ENCODE measurements around the gene BCAP31.

BCAP31 gene

GRCh38 chrX:153668423-153669173, 55.6 kb downstream of the BCAP31 start:
- no peak overlapping the region for H3K27ac Mint-ChIP-seq
- no peaks in the 10 kb centered on the region for H3K9me3 Mint-ChIP-seq
- H3K4me1 Mint-ChIP-seq, result peaks cover 7% of the 10 kb centered on the region
- CTCF ChIA-PET, result interaction anchor here (0.6 to 4.1 kb wide), 19 partner anchors 11 to 727 kb away, joined by 3 to 53 read pairs (median 5); partner anchors contain the start of gene DUSP9
- no peak for DNase-seq
- no peak overlapping the region for H3K4me3 Mint-ChIP-seq
- H3K36me3 Mint-ChIP-seq, result no peaks in the 10 kb centered on the region
- peaks cover 58% of the 10 kb centered on the region for H3K27me3 Mint-ChIP-seq

- peak overlapping the region; percentile 67 for H3K4me3 Mint-ChIP-seq
- CTCF ChIA-PET, result interaction anchor here (0.6 to 4.1 kb wide), 17 partner anchors 11 to 725 kb away, joined by 3 to 53 read pairs (median 5); partner anchors contain the start of gene DUSP9
- H3K27ac Mint-ChIP-seq, result no peak overlapping the region
- H3K4me1 Mint-ChIP-seq, result peaks cover 7% of the 10 kb centered on the region
- H3K27me3 Mint-ChIP-seq, result peaks cover 58% of the 10 kb centered on the region
- H3K36me3 Mint-ChIP-seq, result no peaks in the 10 kb centered on the region
- peak; percentile 85 for DNase-seq
- no peaks in the 10 kb centered on the region for H3K9me3 Mint-ChIP-seq
Measured at GRCh38 chrX:153667956-153668396, 56.2 kb downstream of the BCAP31 start.

GRCh38 chrX:153667281-153667955, 56.8 kb downstream of the BCAP31 start:
- Mint-ChIP-seq H3K27ac (no peak overlapping the region), H3K36me3 (no peaks in the 10 kb centered on the region), H3K9me3 (no peaks in the 10 kb centered on the region), H3K27me3 (peaks cover 57% of the 10 kb centered on the region), H3K4me3 (peak overlapping the region; percentile 67), H3K4me1 (peaks cover 7% of the 10 kb centered on the region)
- DNase-seq, result no peak
- CTCF ChIA-PET, result interaction anchor here (0.7 to 4.1 kb wide), 15 partner anchors 10 to 725 kb away, joined by 3 to 53 read pairs (median 6); partner anchors contain the start of gene DUSP9

DNA sequence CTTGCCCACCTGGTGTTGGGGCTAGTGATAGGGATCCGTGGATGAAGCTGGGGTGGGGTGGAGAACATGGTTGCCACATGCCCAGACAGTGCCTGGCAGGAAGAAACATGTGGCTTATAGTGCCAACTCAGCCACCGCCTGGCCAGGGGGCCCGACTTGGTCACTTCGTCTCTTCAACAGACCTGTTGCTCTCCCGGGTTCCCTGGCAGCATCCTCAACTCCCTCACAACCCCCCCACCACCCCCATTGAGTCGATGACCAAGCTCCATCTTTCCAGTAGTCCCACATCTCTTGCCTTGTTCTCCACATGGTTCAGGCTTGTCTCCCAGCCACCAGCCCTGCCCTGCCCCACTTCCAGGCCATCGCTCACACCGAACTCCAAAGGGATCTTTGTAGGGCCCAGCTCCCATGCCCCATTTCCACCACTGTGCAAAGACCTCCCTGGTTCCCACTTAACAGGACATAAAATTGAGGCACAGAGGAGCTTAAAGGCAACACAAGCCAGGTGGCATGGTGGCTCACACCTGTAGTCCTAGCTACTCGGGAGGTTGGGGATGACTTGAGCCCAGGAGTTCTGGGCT, 58.4 kb downstream of the BCAP31 start:
- Mint-ChIP-seq H3K36me3 (no peaks in the 10 kb centered on the region), H3K9me3 (no peaks in the 10 kb centered on the region)

DNA sequence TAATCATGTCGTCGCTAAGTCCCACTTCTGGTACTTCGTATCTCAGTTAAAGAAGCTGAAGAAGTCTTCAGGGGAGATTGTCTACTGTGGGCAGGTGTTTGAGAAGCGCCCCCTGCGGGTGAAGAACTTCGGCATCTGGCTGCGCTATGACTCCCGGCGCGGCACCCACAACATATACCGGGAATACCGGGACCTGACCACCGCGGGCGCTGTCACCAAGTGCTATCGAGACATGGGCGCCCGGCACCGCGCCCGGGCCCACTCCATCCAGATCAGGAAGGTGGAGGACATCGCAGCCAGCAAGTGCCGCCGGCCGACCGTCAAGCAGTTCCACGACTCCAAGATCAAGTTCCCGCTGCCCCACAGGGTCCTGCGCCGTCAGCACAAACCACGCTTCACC, 61.9 kb downstream of the BCAP31 start:
- DNase-seq, result peak; percentile 69
- H3K36me3 Mint-ChIP-seq, result no peaks in the 10 kb centered on the region
- no peaks in the 10 kb centered on the region for H3K9me3 Mint-ChIP-seq
- CTCF ChIA-PET, result interaction anchor here (0.9 to 3.3 kb wide), 9 partner anchors 11 to 702 kb away, joined by 3 to 12 read pairs (median 6); partner anchors contain the start of genes DUSP9 and PNCK
- no peak overlapping the region for H3K27ac Mint-ChIP-seq
- H3K4me1 Mint-ChIP-seq, result peaks cover 5% of the 10 kb centered on the region
- H3K4me3 Mint-ChIP-seq, result no peak overlapping the region
- H3K27me3 Mint-ChIP-seq, result peaks cover 64% of the 10 kb centered on the region

More for the DNA sequence above, 58.4 kb downstream of the BCAP31 start:
- H3K27ac Mint-ChIP-seq, result no peak overlapping the region
- H3K4me3 Mint-ChIP-seq, result no peak overlapping the region
- peaks cover 12% of the 10 kb centered on the region for H3K4me1 Mint-ChIP-seq
- peaks cover 60% of the 10 kb centered on the region for H3K27me3 Mint-ChIP-seq
- DNase-seq, result no peak
- CTCF ChIA-PET, result interaction anchor here (0.9 to 2.6 kb wide), 3 partner anchors 17 to 127 kb away, joined by 3 to 13 read pairs (median 5); no protein-coding TSS in a partner anchor

DNA sequence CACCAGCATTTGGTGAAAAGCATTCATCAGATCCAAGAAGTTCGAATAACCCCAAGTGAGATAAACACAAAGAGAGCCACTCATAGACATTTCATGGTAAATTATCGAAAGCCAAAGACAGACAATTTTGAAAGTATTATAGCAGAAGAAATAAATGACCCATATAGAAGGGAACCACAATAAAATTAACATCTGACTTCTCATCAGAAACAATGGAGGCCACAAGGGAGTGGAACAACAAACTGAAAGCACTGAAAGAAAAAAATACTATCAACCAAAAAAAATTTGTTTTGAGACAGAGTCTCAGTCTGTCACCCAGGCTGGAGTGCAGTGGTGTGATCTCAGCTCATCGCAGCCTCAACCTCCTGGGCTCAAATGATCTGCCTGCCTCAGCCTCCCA, 64.9 kb downstream of the BCAP31 start:
- DNase-seq, result no peak
- H3K27me3 Mint-ChIP-seq, result peaks cover 42% of the 10 kb centered on the region
- peaks cover 5% of the 10 kb centered on the region for H3K4me1 Mint-ChIP-seq
- H3K9me3 Mint-ChIP-seq, result no peaks in the 10 kb centered on the region
- no peak overlapping the region for H3K4me3 Mint-ChIP-seq
- no peaks in the 10 kb centered on the region for H3K36me3 Mint-ChIP-seq
- CTCF ChIA-PET, result interaction anchor here (4.4 kb wide), 1 partner anchor 9 kb away, joined by 23 read pairs; no protein-coding TSS in a partner anchor
- no peak overlapping the region for H3K27ac Mint-ChIP-seq

DNA sequence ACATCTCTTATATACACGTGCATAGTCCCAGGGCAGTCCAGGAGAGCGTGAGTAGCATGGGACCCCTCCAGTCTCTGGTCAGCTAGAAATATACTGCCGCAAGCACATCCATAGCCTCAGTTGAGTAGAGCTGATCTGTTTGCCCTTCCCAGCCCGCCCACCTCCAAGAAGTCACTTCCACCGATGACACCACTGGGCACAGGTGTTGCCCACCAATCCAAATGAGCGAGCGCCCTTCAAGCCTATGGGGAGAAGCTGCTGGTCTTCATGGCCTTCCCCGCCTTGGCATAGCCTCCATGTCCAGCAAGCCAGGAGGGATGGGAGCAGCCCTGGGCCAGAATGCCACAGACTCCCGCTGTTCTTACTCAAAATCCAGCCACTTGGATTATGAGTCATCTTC, 67.0 kb downstream of the BCAP31 start:
- Mint-ChIP-seq H3K4me1 (peaks cover 3% of the 10 kb centered on the region), H3K4me3 (no peak overlapping the region), H3K27me3 (peaks cover 27% of the 10 kb centered on the region), H3K9me3 (no peaks in the 10 kb centered on the region), H3K36me3 (no peaks in the 10 kb centered on the region), H3K27ac (no peak overlapping the region)
- CTCF ChIA-PET, result interaction anchor here (0.7 to 4.4 kb wide), 5 partner anchors 12 to 117 kb away, joined by 3 to 23 read pairs (median 3); no protein-coding TSS in a partner anchor
- no peak for DNase-seq

DNA sequence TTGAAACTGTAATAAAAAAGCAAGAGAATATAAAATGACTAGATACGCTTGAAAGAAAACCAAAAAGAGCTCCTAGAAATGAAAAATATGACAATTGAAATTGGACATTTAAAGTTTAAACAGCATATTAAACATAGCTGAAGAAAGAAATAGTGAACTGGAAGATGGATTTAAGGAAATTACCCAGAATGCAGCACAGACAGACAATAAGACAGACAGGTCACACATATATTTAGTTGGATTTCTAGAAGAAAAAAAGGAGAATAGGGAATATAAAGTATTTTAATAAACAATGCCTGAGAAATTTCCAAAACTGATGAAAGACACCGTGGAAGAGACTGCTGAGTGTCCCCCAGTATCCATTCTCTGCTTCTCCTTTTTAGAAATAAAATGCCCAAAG, 70.6 kb downstream of the BCAP31 start:
- CTCF ChIA-PET, result interaction anchor here (1.2 to 3.1 kb wide), 2 partner anchors 14 to 114 kb away, joined by 5 to 6 read pairs; no protein-coding TSS in a partner anchor
- H3K27me3 Mint-ChIP-seq, result peaks cover 40% of the 10 kb centered on the region
- H3K4me1 Mint-ChIP-seq, result no peaks in the 10 kb centered on the region
- no peaks in the 10 kb centered on the region for H3K9me3 Mint-ChIP-seq
- no peaks in the 10 kb centered on the region for H3K36me3 Mint-ChIP-seq
- no peak overlapping the region for H3K27ac Mint-ChIP-seq
- DNase-seq, result no peak
- no peak overlapping the region for H3K4me3 Mint-ChIP-seq

DNA sequence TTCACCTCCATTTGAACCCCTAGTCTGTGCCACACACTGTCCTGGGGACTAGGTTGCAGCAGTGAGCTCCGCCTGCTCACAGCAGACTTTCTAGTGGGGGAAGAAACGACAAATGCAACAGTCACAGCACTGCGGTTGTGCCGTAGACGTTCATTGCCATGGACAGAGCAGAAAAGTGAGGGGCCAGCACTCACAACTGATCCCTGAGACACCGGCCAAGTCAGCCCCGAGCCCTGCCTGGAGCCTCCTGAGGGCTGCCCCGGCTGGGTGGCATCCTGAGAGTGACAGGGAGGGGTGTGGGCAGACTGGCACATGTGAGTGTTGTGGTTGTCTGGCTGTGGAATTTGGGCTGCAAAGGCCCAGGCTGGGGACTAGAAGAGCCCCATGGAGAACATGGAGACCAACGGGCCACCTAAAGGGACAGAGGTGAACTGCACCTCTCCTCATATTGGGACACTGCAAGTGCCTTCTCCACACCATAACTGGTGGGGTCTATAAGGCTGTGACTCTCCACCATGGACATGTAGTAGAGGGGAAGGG, 72.6 kb downstream of the BCAP31 start:
- H3K4me1 Mint-ChIP-seq, result no peaks in the 10 kb centered on the region
- CTCF ChIA-PET, result interaction anchor here (0.7 to 3.1 kb wide), 7 partner anchors 12 to 620 kb away, joined by 3 to 9 read pairs (median 4); no protein-coding TSS in a partner anchor

GRCh38 chrX:153650959-153651358, 73.2 kb downstream of the BCAP31 start:
- no peak for DNase-seq
- Mint-ChIP-seq H3K36me3 (no peaks in the 10 kb centered on the region), H3K27me3 (peaks cover 55% of the 10 kb centered on the region), H3K27ac (no peak overlapping the region), H3K9me3 (no peaks in the 10 kb centered on the region), H3K4me3 (no peak overlapping the region), H3K4me1 (no peaks in the 10 kb centered on the region)
- CTCF ChIA-PET, result interaction anchor here (1.7 to 3.6 kb wide), 3 partner anchors 10 to 112 kb away, joined by 7 to 16 read pairs (median 8); no protein-coding TSS in a partner anchor

More for the DNA sequence above, 72.6 kb downstream of the BCAP31 start:
- H3K9me3 Mint-ChIP-seq, result no peaks in the 10 kb centered on the region
- no peaks in the 10 kb centered on the region for H3K36me3 Mint-ChIP-seq
- no peak overlapping the region for H3K4me3 Mint-ChIP-seq
- no peak overlapping the region for H3K27ac Mint-ChIP-seq
- peaks cover 49% of the 10 kb centered on the region for H3K27me3 Mint-ChIP-seq
- DNase-seq, result no peak

Measured in activated naive CD4-positive, alpha-beta T cell treated with anti-CD3 and anti-CD28 coated beads, Interleukin-2, amount 10 ng/mL, durations not matched to agents 7 days and 5 days (primary cell).